IPS DF 19.7 (cell line): Measurements from ENCODE around the gene CCDC9B.
A peak's percentile ranks its signal among the peaks of the same experiment; 100 is the strongest.

Source experiments
- DNase-seq: peaks from one replicate; pipeline ENCODE4 v3.0.0-alpha.2; 2013; ENCODE audit warnings: low read depth, low spot score

Gene CCDC9B

DNA sequence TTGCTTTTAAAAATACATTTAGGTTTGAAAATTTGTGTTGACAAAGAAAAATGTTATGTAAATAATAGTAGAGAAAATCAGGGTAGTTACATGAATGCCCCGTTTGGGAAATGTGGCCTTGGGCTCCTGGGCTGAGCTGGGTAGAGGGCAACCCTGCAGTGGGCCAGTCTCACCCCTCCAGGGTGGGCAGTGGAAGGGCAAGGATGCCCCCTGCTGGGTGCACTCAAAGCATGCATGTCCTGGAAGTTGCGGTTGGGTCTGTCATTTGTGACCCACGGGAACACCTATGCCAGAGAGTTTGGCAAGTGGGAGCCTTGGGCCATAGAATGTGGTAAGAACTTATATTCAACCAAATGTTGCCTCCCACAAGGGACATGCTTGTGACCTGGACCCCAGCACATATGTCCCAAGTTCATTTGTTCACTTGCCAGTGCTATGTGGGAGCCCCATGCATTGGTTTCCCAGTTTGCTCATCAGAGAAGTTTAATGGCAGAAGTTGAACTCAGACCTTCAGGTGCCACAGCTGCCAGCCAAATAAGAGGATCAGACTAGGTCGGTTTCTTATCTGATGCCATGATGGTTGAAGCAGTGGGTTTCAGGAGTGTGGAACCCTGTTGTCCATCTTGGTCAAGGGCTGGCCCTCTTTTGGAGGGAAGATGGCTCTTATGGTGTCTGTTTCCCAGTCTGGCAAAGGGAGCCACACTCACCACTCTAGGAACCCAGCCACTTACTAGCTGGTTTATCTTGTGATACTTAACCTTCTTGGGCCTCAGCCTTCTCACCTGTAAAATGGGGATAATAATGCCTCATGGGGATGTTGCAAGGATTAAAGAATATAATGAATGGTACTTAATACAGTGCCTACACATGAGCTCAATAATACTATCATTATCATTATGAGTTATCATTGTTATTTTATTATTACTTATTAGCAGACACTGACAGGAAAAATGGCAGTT lies 30.5 kb downstream of the CCDC9B start:
- no peak for DNase-seq

DNA sequence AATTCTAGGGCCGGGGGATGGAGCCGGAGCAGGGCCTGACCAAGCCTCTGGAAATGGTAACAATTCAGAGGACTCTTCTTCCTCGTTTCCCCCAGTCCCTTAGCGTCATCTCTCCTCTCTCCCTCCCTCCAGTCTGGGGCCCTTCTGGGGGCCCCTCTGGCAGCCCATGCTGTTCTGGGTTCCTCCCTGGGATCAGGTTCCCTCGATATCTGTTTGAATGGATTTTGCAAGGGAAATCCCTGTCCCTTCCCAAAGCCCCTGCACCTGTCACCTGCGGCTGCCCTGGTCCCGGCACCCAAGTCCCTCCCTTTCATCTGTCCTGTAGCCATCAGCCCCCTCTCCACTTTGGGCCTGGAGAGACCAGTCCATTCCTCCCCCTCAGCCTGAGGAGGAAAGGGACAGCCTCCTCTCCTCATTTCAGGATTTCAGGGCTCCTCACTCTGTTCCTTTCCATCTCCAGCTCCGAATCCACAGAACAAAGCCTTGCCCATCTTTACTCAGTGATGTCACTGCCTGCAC lies 31.3 kb downstream of the CCDC9B start:
- DNase-seq = no peak

DNA sequence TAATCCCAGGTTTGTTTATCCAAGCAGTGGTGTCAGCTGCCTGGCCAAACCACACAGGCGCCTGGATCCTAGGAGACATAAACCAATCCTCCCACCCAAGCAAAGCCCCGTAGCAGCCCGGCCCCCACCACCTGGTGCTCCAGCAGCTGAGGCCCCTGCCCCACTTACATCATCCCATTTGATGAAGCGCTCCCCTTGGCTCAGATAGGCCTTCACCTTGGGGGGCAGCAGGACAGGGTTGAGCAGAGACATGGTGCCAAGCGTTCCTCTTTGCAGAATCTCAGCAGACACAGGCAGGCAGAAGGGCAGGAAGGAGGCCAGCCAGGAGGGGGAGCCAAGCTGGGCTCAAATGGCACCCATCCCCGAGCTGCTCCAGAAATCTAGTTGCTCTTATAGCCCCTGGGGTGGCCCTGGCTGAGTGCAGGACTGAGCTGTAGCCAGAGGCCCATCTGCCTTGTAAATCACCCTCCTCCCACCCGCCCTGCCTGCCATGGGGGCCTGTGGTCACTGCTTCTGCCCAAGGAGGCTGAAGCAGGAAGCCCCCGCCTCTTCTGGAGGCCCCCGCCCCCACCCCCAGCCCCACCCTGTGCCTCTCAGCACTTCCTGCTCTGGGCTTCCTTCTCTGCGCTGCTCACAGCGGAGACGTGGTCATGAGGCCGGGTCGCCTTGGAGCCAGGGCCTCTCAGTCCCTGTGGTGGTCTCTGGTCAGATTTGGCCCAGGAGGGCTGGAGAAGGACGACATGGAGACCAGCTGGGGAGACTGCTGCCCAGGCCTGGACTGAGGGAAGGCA lies 33.1 kb downstream of the CCDC9B start, which contains the start of gene PLCB2:
Gene PLCB2, minus strand, starts transcription at position 515 of the 791 bp plus-strand sequence. Its CDS starts 263 bp downstream, at position 252.
- DNase-seq = no peak

DNA sequence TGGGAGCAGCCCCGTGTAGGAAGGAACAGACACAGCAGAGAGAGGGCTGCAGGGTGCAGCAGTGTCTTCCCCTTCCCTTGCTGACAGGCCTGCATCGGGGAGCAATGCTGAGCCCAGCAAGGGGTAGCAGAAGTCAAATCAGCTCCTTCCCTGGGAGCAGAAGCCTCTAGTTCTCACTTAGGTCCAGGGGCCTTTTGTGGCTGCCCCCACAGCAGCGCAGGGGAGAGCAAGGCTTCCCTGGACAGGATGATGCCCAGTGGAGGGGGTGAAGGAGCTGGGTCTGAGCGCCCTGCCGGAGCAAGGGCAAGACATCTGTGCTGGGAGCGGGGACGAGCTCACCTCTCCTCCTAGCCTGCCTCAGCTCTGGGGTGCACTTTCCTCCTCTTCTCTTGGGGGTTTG lies 33.8 kb downstream of the CCDC9B start:
- DNase-seq = no peak

DNA sequence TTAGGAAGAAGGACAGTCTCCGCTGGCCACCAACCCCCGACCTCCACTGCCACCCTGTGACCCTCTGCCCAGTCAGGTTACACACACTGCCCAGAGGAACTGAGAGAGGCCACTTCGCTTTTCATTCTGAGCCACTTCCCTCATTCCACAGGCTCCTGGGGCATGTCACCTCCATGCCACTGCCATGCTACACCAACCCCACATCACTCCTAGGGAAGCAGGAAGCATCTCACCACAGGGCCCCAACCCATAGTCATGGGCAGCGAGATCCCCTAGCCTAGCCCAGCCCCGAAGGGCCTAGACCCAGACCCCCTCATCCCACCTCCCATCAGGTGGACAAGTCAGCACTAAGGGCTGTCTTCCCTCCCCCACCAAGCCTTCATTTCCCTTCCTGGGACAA lies 34.4 kb downstream of the CCDC9B start:
- DNase-seq = no peak

DNA sequence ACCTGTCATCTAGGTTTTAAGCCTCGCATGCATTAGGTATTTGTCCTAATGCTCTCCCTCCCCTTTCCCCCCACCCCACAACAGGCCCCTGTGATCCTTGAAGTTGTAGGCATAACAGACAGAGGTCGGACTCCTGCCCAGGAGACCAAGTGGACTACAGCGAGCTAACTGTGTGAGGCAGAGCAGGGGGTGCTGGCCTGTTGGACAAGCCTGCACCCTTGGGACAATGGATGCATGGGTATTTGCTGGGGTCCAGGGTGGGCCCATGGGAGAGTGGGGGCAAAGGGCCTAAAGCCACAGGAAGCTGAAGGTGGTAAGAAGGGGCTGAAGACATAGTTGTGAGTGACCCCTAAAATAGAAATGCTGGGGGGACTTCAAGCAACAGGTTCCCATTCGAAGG lies 35.5 kb downstream of the CCDC9B start:
- no peak for DNase-seq

DNA sequence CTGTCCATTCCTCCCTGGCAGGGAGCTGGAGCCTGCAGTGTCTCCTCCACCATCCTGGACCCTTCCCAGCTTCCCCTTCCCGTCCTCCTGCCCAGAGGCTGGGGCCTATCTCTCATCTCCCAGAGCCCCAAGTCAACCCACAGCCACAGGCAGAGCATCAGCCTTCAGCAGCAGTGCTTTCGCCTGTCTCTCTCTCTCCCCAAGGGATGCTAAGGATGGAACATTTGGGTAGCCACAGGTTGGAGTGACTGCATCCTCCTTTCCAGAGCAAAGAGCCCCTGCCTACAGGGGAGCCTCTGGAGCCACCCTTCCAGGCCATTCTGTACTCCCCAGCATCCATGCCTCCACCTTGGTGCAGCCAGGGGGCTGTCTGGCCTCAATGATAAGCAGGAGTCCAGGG lies 37.2 kb downstream of the CCDC9B start:
- DNase-seq = no peak

DNA sequence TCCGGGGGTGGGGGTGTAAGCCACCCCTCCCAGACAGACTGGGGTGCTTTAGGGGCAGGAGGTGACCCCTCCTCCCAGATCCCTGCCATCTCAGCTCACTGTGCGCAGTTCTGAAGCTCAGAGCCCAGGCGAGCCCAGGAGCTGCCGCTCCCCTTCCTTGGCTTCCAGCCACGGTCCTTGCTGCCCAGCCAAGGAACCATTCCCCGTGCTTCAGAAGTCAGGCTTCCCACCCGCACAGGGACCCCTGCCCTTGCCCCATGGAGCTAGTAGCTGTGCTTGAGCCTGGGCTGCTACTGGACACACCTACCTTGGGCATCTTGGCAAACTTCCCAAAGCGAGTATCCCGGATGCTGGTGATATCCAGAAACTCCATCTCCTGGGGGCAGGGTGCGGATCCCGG lies 37.8 kb downstream of the CCDC9B start:
- no peak for DNase-seq

DNA sequence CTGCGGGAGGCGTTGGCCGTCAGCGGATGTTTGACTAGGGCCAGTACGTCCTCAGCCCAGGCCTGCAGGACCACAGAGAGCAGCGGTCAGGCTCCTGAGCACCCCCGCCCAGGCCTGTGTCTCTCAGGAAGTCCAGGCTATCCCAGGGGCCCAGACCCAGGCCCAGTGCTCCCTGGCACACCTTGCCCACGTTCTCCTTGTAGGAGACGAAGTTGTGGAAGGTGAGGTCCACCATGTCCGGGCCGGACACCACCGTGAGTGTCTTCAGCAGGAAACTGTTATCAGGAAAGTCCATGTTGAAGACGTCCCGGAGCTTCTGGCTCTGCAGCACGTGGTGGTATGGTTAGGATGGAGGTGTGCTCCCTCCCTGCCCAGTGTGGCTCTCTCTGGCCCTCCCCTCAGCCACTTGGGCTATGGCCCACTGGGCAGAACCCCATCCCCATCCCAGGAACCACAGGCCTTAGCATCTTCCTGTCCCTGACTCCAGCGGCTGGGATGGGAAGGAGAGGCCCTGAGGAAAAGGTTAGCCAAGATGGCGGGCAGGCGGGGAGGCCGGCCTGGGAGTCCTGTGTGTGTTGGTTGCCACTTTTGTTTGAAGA lies 38.4 kb downstream of the CCDC9B start:
- DNase-seq = no peak

DNA sequence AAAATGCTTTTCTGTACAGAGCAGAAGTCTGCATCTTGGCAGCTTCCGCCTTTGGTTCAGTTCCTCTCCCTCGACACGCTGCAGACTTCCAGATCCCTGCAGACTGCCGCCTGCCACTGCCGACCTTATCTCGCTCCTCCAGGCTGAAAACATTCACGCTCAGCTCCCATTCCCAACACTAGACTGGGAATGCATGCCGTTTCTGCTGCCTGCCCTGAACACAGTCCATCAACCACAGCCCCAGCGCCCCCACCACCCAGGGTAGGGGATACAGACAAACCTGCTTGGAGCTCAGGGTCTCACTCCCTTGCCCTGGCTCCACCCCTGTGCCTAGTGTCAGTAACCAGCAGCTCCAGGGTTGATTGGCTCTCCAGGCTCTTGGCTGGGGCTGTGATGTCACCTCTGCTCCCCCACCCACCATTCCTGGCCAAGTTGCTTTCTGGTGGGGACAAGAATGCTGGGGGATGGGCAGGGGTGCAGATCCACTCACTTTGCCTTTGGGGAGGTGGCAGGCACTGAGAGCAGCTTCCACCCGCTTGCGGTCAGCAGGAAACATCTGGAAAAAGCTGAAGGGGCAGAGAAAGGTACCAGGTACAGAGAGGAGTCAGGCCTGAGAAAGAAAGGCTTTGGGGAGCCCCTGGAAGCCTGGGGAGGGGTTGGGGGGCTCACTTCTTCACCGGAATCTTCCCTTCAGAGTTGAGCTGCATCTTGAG lies 39.1 kb downstream of the CCDC9B start:
- DNase-seq = peak; percentile 86

DNA sequence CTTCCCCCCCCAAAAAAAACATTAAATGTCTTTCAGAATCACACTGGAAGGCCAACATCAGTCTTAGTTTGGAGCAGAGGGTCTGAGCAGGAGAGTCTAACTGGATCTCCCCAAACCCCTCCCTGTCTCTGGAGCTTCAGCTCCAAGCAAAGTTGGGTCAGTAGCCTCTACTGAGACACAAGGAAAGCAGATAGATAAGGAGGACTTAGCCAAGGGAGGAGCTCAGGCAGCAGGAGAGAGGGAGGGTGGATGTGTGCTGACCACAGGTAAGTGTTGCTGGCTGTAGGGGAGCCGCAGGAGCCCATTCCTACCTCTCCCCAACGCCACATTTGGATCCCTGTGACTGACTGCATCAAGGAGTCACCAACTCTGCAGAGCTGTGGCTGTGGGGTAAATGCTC lies 40.0 kb downstream of the CCDC9B start:
- no peak for DNase-seq

DNA sequence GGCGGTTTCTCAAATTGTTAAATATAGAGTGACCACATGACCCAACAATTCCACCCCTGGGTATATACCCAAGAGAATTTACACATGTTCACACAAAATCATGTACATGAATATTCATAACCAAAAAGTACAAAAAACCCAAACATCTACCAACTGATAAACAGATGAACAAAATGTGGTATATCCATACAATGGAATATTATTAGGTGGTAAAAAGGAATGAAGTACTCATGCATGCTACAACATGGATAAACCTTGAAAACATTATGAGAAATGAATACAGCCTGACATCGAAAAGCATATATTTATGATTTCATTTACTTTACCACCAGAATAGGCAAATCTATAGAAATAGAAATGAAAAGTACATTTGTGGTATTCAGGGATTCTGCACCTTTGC lies 40.4 kb downstream of the CCDC9B start:
- no peak for DNase-seq

DNA sequence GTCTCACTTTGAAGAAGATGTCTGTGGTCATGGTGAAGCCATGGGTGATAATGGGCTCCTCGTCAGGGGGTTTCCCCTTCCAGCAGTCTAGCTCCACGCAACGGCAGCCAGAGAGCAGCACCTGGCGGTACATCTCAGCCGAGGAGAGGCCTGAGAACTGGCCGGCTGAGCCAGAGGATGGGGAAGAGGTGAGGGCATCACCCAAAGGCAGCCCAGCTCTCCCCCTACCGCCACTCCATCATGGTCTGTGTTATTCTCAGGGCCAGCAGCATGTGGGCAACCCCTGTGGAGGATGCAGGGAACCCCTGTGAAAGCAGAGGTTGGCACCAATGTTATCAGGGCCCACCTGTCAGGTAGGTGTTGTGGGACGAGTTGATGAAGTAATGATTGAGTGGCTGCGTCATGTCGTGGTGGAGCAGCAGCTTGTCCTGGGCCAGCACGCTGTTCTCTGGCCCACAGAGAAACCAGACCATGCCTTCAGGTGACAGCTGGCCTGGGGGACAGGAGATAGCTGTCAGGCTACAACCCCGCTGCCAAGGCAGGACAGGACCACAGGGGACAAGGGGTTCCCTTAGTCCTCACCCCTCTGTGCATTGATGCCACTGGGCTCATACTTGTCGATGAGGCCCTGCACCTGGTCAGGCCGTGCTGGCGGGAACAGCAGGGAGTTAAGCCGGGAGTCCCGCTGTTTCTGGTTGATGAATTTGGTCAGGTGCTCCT lies 42.4 kb downstream of the CCDC9B start:
- no peak for DNase-seq

DNA sequence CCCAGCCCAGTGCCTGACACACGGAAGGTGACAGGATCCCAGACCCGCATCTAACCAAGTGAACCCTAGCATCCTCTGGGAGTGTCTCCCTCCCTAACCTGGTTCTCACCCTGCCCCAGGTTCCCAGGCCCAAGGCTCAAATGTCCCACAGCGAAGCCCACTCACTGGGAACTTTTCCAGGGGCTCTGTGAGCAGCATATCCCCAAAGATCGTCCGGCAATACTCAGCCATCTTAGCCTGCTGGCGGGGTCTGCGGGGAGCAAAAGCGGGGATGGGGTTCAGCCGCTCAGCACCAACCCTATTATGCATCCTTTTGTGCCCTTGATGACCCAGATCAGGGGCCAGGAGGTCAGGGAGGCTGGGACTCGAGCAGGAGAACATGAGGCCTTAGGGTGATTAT lies 43.4 kb downstream of the CCDC9B start:
- DNase-seq = no peak

DNA sequence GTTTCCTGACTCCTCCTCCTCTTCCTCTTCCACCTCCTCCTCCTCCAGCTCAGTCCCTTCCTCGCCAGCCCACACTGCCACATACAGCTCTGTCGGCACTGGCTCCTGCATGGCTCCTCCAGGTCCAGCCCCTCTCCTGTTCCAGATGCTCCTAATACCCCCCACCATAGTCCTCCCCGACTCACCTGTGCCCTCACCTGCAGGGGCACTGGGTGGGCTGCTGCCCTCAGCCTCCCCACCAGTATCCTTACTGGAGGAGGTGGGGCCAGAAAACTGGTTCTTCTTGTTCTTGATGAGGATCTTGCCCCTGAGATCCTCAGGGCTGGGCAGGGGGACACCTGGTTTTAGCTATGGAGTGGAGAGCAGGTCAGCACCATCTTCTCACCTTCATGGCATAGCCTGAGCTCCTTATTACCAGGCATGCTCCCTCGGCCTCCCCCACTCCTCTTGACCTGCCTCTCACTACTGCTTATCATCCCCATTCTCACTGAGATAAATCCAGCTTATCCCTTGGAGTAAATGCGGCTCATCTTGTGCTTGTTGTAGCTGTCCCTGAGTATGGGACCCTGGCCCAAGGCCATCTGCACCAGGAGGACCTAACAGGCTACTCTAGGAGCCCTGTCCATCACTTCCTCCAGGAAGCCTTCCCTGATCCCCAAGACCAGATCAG lies 44.0 kb downstream of the CCDC9B start:
- DNase-seq = no peak

DNA sequence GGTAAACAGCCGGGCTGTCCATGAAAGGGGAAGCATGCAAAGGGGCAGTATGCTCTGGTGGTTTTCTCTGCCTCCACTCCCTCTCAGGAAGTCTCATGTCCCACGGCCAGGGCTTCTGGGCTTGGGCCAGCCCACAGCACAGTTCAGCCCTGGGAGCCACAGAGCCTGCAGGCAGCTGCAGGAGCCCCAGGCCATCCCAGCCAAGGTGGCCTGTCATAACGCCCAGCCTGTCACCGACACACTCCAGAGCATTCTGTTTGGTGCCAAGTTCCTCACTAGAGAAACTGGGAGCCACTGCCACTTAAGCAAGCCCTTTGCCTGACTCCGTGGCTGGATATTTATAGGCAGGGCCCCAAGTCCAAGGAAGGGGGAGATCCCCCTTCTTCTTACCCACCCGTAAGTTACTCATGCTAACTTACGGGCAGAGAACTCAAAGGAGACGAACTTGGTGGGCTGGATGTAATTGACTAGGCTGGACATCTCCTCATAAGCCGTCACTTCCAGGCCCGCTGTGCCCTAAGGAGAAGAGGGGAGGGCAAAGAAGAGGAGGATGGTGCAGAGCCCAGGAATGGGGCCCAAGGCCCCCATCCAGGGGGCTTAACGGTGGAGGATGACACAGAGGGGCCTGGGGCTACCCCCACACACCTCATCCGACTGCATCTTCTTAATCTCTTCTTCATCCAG lies 44.7 kb downstream of the CCDC9B start:
- no peak for DNase-seq

DNA sequence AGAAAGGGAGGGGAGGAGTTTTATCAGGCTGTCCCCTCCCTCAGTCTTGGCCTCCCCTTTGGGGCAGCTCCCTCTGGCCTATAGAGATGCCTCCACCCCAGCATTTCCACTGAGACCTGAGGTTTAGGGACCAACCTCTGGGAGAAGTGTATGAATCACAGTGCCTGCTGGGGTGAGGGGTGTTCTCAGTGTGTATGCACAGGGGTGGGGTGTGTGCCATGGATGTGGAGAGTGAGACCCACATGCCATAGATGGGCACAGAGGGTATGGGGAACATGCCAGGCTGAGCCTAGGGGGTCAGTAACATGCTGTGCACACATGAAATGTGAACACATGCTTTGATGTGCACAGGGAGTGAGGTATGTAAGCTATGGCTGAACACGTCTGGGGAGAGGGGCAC lies 45.4 kb downstream of the CCDC9B start:
- DNase-seq = no peak

DNA sequence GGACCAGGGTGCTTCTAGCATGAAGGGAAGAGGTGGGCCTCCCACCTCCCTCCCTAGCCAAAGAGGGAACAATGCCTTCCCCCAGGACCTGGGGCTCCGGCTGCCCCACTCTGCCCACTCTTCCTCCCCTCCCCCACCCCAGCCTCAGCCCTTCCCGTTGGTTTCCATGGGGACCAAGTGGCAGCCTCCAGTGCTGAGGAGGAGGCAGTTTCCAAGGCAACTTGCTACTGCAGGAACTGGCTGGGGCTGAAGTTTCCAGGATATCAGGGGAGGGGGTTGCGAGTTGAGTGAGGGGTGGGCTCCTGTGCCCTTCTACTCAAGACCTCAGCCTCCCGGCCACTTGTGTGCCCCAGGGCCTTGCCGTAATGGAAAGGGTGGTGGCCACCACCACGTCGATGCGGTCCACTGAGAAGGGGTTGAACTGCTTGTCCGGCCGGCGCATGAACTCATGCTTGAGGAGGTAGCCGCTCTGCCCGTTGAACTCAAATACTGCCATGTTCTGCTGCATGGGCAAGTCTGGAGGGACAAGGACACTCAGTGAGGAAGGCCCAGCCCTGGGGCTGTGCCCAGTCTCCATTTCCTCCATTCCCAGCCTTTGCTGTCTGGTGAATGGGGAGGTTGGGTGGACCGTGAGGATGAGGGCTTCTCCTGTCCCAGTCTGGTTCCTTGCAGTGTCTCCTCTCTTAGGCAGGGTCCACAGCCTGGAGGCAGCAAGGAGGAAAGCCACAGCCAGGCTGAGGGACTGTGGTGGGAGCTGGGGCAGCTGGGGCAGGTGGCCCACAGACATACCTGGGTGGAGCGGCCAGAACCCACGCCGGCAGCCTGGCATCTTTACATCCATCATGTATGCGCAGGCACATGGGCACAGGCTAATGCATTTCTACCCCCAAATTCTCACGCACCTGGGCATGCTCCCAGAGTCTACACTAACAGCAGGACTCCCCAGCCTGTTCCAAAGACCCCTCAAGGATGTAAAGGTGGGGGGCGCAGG lies 46.5 kb downstream of the CCDC9B start:
- no peak for DNase-seq
